HUDEP-2 (cell line): ENCODE results near the gene SPATA17.
A peak's percentile ranks its signal among the peaks of the same experiment; 100 is the strongest.
"Not testable (repeated sequence)": the region's sequence is repeated elsewhere in the genome, so short reads cannot be mapped to it uniquely, and the experiment has no call there.

Experiments used
- DNase-seq, 76 experiments: peaks; one replicate each; lab custom pipeline; 2025; ENCODE audit not compliant: unreplicated experiment in 76 of 76; lab: John Stamatoyannopoulos, UW

SPATA17 gene

DNA sequence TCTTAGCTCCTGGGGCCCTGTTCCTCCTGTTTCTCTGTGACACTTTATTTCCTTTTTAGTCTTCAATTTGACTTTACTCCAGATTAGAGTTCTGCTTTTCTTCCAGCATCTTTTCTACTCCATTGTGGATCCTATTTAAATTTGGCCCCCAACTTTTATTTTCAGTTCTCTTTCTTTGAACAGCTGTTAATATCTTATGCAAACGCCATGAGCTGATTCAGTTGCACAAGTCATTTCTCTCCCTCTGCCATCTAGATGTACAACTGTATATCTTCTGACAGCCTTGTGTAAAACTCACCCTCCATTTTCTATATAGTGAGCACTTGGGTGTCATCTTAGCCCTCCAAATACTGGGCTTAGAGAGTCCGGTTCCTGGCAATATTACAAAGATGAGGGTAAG is 42.2 kb downstream of the SPATA17 start:
- DNase-seq: no peak

DNA sequence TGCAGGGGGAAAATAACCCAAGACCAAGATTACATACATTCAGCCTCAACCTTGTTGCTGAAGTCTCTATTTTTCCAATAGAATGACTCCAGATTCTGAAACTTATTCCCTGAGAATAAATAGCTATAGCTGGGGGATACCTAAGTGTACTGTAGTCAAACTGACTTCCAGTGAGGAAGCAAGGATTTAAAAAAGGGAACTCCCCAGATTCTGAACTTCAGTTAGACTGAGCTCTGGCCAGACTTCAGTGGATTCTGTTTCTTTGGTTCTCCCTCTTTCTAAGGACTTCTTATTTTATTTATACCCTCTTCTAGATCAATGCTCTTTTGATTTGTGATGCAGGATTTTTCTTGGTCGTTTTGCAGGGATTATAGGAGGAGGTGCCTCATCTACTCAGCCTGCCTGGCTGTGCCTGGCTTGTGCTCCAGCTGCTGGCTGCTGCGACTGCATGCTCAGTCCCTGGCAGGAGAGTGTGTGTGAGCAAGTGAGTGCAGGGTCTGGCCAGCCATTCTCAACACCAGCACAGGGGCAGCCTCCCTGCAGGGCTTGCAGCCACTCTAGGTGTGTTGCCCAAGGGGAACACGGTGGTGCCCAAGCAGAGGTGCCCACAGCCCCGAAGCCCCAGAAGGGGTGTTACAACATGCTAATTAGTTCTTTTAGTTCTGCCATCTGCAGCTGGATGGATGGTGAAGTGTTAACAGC is 43.0 kb downstream of the SPATA17 start:
- no peak for DNase-seq

DNA sequence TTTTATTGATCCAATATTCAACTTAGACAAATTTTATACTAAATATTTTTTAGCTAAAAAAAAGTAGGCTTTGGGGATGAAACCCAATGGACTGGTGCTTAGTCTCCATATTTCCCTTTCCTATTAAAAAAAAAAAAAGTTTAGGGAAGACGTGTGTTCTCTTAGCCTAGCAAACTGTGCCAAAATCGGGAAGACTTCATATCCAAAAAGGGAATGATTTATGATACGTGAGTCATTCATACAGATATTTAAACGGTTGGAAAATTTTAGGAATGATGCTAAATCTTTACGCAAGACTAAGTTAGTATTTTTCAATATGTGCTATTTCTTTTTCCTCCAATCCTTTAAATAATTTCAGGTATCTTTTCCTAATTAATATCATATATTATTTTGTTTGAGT is 50.7 kb downstream of the SPATA17 start:
- DNase-seq: no peak

DNA sequence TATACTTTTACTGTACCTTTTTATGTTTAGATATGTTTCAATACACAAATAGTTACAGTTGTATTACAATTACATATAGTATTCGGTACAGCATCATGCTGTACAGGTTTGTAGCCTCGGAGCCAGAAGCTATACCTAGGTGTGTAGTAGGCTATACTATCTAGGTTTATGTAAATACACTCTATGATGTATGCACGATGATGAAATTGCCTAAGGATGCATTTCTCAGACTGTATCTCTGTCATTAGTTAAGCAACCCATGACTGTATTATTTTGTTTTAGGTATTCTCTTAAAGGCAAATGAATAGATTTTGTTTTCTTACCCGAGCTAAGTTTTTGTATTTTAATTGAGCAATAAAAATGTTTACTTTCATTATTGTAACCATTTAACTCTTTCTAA is 56.4 kb downstream of the SPATA17 start:
- no peak for DNase-seq

DNA sequence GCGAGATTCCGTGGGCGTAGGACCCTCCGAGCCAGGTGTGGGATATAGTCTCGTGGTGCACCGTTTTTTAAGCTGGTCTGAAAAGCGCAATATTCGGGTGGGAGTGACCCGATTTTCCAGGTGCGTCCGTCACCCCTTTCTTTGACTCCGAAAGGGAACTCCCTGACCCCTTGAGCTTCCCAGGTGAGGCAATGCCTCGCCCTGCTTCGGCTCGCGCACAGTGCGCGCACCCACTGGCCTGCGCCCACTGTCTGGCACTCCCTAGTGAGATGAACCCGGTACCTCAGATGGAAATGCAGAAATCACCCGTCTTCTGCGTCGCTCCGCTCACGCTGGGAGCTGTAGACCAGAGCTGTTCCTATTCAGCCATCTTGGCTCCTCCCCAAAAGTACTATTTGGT is 65.0 kb downstream of the SPATA17 start:
- DNase-seq: not testable (repeated sequence)

- no peak for DNase-seq
Observed at GRCh38 chr1:217703326-217703725, 72.2 kb downstream of the SPATA17 start.

- no peak for DNase-seq
Observed at GRCh38 chr1:217712925-217713597, 81.9 kb downstream of the SPATA17 start.

- no peak for DNase-seq
Observed at GRCh38 chr1:217715681-217716080, 84.5 kb downstream of the SPATA17 start.

DNA sequence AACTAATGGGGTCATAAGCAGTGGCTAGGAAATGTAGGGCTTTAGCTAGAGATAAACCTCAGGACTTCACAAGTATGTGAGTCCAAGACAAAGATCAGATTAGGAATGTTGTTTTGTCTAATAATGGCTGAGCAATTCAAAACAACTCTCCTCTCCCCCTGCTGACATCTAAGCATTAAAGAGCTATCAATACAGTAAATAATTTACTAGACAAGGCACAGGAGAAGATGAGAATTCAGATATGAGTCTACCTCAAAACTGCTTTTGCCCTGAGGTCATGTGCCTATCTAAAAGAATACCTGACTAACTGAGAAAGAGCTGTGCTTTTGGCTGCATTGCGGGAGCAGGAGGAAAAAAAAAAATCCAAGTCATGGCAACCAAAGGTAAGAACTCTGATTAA is 86.8 kb downstream of the SPATA17 start:
- no peak for DNase-seq

GRCh38 chr1:217718873-217719272 is 87.7 kb downstream of the SPATA17 start:
- DNase-seq: peak in 1 of 76 experiments; percentile 8

DNA sequence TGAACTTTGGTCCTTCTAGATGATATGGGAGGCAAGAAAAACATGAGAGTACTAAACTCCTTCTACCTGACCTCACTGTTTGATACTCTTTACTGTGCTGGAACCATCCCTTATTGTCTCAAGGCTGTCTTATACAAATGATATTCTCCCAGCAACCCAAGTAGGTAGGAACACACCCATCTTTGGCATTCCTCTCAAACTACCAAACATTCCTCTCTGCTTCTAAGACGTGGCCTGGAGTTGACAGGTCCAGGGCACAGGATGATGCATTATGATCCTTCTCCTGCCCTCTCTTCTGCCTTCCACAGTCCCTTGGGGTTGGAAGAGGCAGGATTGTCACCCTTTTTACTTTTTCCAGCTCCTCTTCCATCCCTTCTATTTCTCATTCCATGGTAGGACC is 90.5 kb downstream of the SPATA17 start:
- DNase-seq: no peak

GRCh38 chr1:217734973-217735372 is 103.8 kb downstream of the SPATA17 start:
- no peak for DNase-seq

- DNase-seq: peak in 8 of 76 experiments; percentile 1 to 39 (median 4)
Observed at GRCh38 chr1:217747156-217747769, 116.1 kb downstream of the SPATA17 start.

DNA sequence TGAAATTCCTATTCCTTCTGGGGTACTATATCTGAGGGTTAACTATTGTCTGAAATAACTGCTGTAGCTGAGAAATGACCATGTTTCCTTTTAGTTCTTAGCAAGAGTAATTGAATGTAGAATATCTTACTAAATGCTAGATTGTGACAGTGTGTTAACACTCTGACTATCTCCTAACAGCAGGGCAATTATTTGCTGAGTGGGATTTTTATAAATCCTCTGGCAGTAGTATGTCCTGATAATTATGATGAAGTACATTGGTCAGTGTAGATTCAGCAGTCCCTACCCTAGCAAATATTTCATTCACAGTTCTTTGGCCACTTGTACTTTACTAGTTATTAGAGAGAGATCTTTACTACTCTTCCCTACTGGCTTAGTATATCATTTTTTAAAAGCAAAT is 138.6 kb downstream of the SPATA17 start:
- no peak for DNase-seq

DNA sequence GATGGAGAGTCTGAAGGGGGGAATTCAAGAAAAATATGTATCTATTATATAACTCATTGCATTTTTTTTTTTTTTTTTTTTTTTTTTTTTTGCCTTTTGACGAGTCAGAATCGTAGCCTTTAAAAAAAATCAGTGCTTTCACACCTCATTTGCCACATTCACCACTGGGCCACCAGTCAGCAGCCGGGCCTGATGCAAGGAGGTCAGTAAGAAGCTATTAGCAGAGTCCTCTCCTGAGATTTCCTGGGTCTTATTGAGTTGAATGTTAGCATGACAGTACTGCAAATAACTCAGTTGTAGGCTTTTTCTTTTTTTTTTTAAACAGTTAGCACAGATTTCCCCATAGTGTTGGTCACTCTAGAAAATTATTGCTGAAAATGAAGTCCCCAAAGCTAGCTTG is 139.8 kb downstream of the SPATA17 start:
- DNase-seq: no peak

GRCh38 chr1:217776693-217777092 is 145.5 kb downstream of the SPATA17 start:
- no peak for DNase-seq

DNA sequence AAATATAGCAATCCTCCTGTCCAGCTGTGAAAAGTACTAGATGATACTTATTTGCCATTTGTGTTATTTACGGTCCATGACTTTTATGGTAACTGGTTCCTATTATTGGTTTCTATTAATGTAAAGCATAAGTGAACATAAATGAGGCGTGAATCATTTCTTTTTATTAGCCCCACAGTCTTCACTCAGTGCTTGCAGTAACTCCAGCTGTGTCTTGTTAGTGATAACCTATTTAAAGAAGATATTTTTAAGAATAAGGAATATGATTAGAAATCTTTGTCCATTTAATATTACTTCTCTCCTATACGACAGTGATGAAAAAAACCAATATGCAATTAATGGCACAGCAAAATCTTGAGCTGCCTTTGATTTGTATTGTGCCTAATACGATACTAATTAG is 149.9 kb downstream of the SPATA17 start:
- no peak for DNase-seq

DNA sequence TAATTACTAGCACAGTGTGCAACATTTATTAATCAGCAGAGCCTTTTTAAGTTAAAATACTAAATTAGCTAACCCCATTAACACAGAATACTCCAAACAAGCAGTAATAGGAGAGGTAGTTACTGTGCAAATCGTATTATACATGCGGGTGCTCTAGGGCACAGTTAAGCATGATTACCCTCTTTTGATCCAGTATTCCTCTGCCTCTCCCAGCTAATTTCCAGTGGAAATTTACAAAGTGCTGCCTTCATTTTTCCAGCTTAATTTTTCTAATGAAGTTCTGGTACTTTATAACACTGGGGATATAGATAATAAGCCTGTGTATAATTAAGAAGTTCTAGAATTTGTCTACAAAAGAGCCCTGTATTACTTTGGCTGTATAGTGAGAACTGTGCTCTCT is 159.9 kb downstream of the SPATA17 start:
- DNase-seq: no peak

GRCh38 chr1:217805792-217806191 is 174.6 kb downstream of the SPATA17 start:
- no peak for DNase-seq

DNA sequence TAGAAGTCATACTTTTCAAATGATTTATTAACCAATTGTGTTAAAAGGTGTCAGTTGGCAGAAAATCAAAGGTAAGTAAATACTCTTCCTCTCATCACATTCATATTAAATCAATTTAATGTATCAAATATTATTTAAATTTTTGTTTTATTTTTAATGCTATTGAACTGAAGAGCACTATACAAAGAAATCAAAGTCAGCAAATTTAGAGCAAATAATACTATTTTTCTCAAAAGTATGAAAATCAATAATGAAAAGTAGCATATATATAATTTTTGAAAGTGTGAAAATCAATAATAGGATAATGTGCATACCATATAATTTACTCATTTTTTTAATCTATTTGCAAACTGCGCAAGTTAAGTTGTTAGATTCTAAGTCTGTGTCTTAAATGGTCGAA is 181.0 kb downstream of the SPATA17 start:
- no peak for DNase-seq

DNA sequence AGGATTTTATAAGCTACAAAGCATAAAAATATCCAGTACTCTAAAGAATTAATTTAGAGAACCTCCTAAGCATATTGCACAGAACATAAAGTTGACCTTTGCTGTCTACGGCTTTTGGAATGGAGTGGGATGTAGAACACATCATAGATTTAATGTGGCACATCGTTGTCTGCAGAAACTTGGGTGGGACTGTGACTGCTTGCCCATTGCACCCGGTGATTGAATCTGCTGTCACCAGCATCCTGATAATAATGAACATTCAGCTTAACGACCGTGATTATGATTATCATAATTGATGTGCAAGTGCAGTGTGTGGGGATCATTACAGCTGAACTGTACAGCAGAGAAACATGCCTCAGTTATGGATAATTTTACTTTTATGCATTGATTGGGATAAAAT is 181.9 kb downstream of the SPATA17 start:
- no peak for DNase-seq

- DNase-seq: no peak
Observed at GRCh38 chr1:217837691-217838090, 206.5 kb downstream of the SPATA17 start.
